ENCODE measurements around the gene MN1. TPM values are rescaled to one million over a fixed set of nuclear protein-coding genes. Genes with fewer than 3 reads are reported as not detected.

The MN1 gene
- total and polyA plus RNA-seq, 7 experiments from 2014 or later = 0.16 to 3.8 (median 0.38) TPM; not detected in 2

- Mint-ChIP-seq H3K36me3 (no peaks in the 10 kb centered on the region), H3K4me1 (peaks cover 0 to 1% (median 0%) of the 10 kb centered on the region in 7 donors), H3K27ac (no peak overlapping the region), H3K27me3 (peaks cover 0 to 50% (median 13%) of the 10 kb centered on the region in 5 donors), H3K4me3 (no peak overlapping the region), H3K9me3 (peaks cover 0 to 13% (median 2%) of the 10 kb centered on the region in 11 donors)
- ChIA-PET CTCF (no interaction called here), POLR2A (no interaction called here)
- H3K27ac ChIP-seq (ENCODE audit: low read depth, low read length) = no peak overlapping the region
- H3K27me3 ChIP-seq (ENCODE audit: control insufficient read depth in 2 of 2, insufficient read depth in 2 of 2, low read length in 2 of 2) = no peaks in the 10 kb centered on the region
- ATAC-seq = no peak
- no peaks in the 10 kb centered on the region for H3K9me3 ChIP-seq (ENCODE audit: control insufficient read depth in 2 of 3, low read length in 3 of 3)
- no peaks in the 10 kb centered on the region for H3K4me1 ChIP-seq (ENCODE audit: control insufficient read depth in 2 of 2, insufficient read depth in 2 of 2, low read length in 2 of 2)
- no peak overlapping the region for H3K4me3 ChIP-seq (ENCODE audit: low read length)
- intact Hi-C loops (cut with micrococcal nuclease) = no loop called here
- no peak for DNase-seq
- no peaks in the 10 kb centered on the region for H3K36me3 ChIP-seq (ENCODE audit: control insufficient read depth in 2 of 3, insufficient read depth in 3 of 3, low read length in 3 of 3)
Measured at GRCh38 chr22:27719535-27720227, 81.9 kb downstream of the MN1 start.

DNA sequence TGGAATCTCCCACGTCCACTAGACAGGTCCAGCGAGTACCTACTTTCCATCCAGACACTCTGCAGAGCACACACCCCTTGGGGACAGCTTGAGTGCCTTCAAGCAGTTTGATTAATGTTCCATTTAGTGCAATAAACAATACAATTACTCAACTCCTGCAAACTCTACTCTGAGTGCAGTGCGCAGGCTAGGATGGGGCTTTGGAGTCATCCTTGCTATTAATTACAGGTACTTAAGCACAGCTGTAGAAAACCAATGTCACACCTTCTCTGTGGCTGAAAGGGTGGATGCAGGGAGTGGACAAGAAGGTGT lies 82.6 kb downstream of the MN1 start:
- H3K9me3 Mint-ChIP-seq = peaks cover 0 to 13% (median 2%) of the 10 kb centered on the region in 11 donors
- ChIA-PET CTCF (no interaction called here), POLR2A (no interaction called here)
- no peak overlapping the region for H3K27ac Mint-ChIP-seq
- ATAC-seq (no peak), DNase-seq (no peak)
- no peak overlapping the region for H3K4me3 Mint-ChIP-seq
- intact Hi-C loops (cut with micrococcal nuclease) = no loop called here
- Histone ChIP-seq H3K36me3 (ENCODE audit: control insufficient read depth in 2 of 3, insufficient read depth in 3 of 3, low read length in 3 of 3) (no peaks in the 10 kb centered on the region), H3K27me3 (ENCODE audit: control insufficient read depth in 2 of 2, insufficient read depth in 2 of 2, low read length in 2 of 2) (no peaks in the 10 kb centered on the region), H3K27ac (ENCODE audit: low read depth, low read length) (no peak overlapping the region), H3K4me1 (ENCODE audit: control insufficient read depth in 2 of 2, insufficient read depth in 2 of 2, low read length in 2 of 2) (no peaks in the 10 kb centered on the region), H3K4me3 (ENCODE audit: low read length) (no peak overlapping the region), H3K9me3 (ENCODE audit: control insufficient read depth in 2 of 3, low read length in 3 of 3) (no peaks in the 10 kb centered on the region)
- no peaks in the 10 kb centered on the region for H3K36me3 Mint-ChIP-seq
- H3K27me3 Mint-ChIP-seq = peaks cover 0 to 52% (median 16%) of the 10 kb centered on the region in 5 donors
- H3K4me1 Mint-ChIP-seq = peaks cover 0 to 1% (median 0%) of the 10 kb centered on the region in 7 donors

- no peak overlapping the region for H3K27ac ChIP-seq (ENCODE audit: low read depth, low read length)
- CTCF ChIA-PET = no interaction called here
Measured at GRCh38 chr22:27718186-27719035, 83.1 kb downstream of the MN1 start.

DNA sequence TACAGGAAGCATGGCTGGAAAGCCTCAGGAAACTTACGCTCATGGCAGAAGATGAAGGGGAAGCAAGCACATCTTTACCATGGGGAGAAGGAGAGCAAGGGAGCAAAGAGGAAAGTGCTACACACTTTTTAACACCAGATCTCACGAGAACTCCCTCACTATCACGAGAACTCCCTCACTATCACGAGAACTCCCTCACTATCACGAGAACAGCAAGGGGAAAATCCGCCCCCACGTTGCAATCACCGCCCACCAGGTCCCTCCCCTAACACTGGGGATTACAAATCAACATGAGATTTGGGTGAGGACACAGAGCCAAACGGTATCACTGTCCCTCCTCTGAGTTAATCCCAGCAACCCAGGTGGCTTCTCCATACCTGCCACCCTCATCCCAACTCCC lies 84.5 kb downstream of the MN1 start:
- Histone ChIP-seq H3K27me3 (ENCODE audit: control insufficient read depth in 2 of 2, insufficient read depth in 2 of 2, low read length in 2 of 2) (no peaks in the 10 kb centered on the region), H3K36me3 (ENCODE audit: control insufficient read depth in 2 of 3, insufficient read depth in 3 of 3, low read length in 3 of 3) (no peaks in the 10 kb centered on the region), H3K27ac (ENCODE audit: low read depth, low read length) (no peak overlapping the region), H3K9me3 (ENCODE audit: control insufficient read depth in 2 of 3, low read length in 3 of 3) (no peaks in the 10 kb centered on the region), H3K4me3 (ENCODE audit: low read length) (no peak overlapping the region), H3K4me1 (ENCODE audit: control insufficient read depth in 2 of 2, insufficient read depth in 2 of 2, low read length in 2 of 2) (no peaks in the 10 kb centered on the region)
- DNase-seq (no peak), ATAC-seq (no peak)
- POLR2A ChIA-PET = no interaction called here
- intact Hi-C loops (cut with micrococcal nuclease) = no loop called here
- Mint-ChIP-seq H3K4me3 (no peak overlapping the region), H3K9me3 (peaks cover 0 to 13% (median 2%) of the 10 kb centered on the region in 11 donors), H3K36me3 (no peaks in the 10 kb centered on the region), H3K4me1 (peaks cover 0 to 1% (median 0%) of the 10 kb centered on the region in 7 donors), H3K27ac (no peak overlapping the region), H3K27me3 (peaks cover 0 to 56% (median 24%) of the 10 kb centered on the region in 5 donors)
- CTCF ChIA-PET = no interaction called here

More at GRCh38 chr22:27718186-27719035, 83.1 kb downstream of the MN1 start:
- Mint-ChIP-seq H3K4me1 (peaks cover 0 to 1% (median 0%) of the 10 kb centered on the region in 7 donors), H3K4me3 (no peak overlapping the region), H3K9me3 (peaks cover 0 to 13% (median 2%) of the 10 kb centered on the region in 11 donors), H3K36me3 (no peaks in the 10 kb centered on the region), H3K27me3 (peaks cover 0 to 50% (median 16%) of the 10 kb centered on the region in 5 donors), H3K27ac (no peak overlapping the region)
- Histone ChIP-seq H3K4me1 (ENCODE audit: control insufficient read depth in 2 of 2, insufficient read depth in 2 of 2, low read length in 2 of 2) (no peaks in the 10 kb centered on the region), H3K9me3 (ENCODE audit: control insufficient read depth in 2 of 3, low read length in 3 of 3) (no peaks in the 10 kb centered on the region), H3K36me3 (ENCODE audit: control insufficient read depth in 2 of 3, insufficient read depth in 3 of 3, low read length in 3 of 3) (no peaks in the 10 kb centered on the region), H3K4me3 (ENCODE audit: low read length) (no peak overlapping the region), H3K27me3 (ENCODE audit: control insufficient read depth in 2 of 2, insufficient read depth in 2 of 2, low read length in 2 of 2) (no peaks in the 10 kb centered on the region)
- DNase-seq (no peak), ATAC-seq (peak; percentile 84)
- intact Hi-C loops (cut with micrococcal nuclease) = no loop called here
- POLR2A ChIA-PET = no interaction called here

DNA sequence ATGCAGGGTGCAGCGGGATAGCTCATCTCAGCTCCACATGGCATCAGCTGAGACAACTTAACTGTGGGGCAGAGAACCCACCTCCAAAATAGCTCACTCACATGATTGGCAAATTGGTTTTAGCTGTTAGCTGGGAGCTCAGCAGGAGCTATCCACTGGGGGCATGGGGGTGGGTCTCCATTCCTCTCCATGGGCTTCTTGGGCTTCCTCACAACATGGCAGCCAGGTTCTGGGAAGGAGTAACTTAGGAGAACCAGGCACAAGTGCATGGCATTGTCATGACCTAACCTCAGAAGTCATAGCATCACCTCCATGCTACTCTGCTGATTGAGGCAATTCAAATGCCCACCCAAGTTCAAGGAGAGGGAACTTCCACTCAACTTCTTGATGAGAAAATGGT lies 85.5 kb downstream of the MN1 start:
- intact Hi-C loops (cut with micrococcal nuclease) = no loop called here
- Histone ChIP-seq H3K27ac (ENCODE audit: low read depth, low read length) (no peak overlapping the region), H3K36me3 (ENCODE audit: control insufficient read depth in 2 of 3, insufficient read depth in 3 of 3, low read length in 3 of 3) (no peaks in the 10 kb centered on the region), H3K4me3 (ENCODE audit: low read length) (no peak overlapping the region), H3K9me3 (ENCODE audit: control insufficient read depth in 2 of 3, low read length in 3 of 3) (no peaks in the 10 kb centered on the region), H3K4me1 (ENCODE audit: control insufficient read depth in 2 of 2, insufficient read depth in 2 of 2, low read length in 2 of 2) (no peaks in the 10 kb centered on the region), H3K27me3 (ENCODE audit: control insufficient read depth in 2 of 2, insufficient read depth in 2 of 2, low read length in 2 of 2) (no peaks in the 10 kb centered on the region)
- Mint-ChIP-seq H3K27me3 (peaks cover 0 to 60% (median 24%) of the 10 kb centered on the region in 5 donors), H3K27ac (no peak overlapping the region), H3K36me3 (no peaks in the 10 kb centered on the region), H3K9me3 (peaks cover 0 to 13% (median 2%) of the 10 kb centered on the region in 11 donors), H3K4me1 (peaks cover 0 to 1% (median 0%) of the 10 kb centered on the region in 7 donors), H3K4me3 (no peak overlapping the region)
- ATAC-seq (no peak), DNase-seq (no peak)
- CTCF ChIA-PET = no interaction called here
- POLR2A ChIA-PET = no interaction called here

- Mint-ChIP-seq H3K9me3 (peaks cover 0 to 14% (median 3%) of the 10 kb centered on the region in 11 donors), H3K4me1 (peaks cover 0 to 1% (median 0%) of the 10 kb centered on the region in 7 donors)
Measured at GRCh38 chr22:27715106-27715505, 86.5 kb downstream of the MN1 start.

More at GRCh38 chr22:27715106-27715505, 86.5 kb downstream of the MN1 start:
- Histone ChIP-seq H3K9me3 (ENCODE audit: control insufficient read depth in 2 of 3, low read length in 3 of 3) (no peaks in the 10 kb centered on the region), H3K27ac (ENCODE audit: low read depth, low read length) (no peak overlapping the region), H3K4me3 (ENCODE audit: low read length) (no peak overlapping the region), H3K36me3 (ENCODE audit: control insufficient read depth in 2 of 3, insufficient read depth in 3 of 3, low read length in 3 of 3) (no peaks in the 10 kb centered on the region), H3K27me3 (ENCODE audit: control insufficient read depth in 2 of 2, insufficient read depth in 2 of 2, low read length in 2 of 2) (no peaks in the 10 kb centered on the region), H3K4me1 (ENCODE audit: control insufficient read depth in 2 of 2, insufficient read depth in 2 of 2, low read length in 2 of 2) (no peaks in the 10 kb centered on the region)
- Mint-ChIP-seq H3K27ac (no peak overlapping the region), H3K36me3 (peaks cover 0 to 2% (median 0%) of the 10 kb centered on the region in 5 donors), H3K4me3 (no peak overlapping the region), H3K27me3 (peaks cover 0 to 69% (median 32%) of the 10 kb centered on the region in 5 donors)
- DNase-seq (no peak), ATAC-seq (no peak)
- intact Hi-C loops (cut with micrococcal nuclease) = no loop called here
- ChIA-PET CTCF (no interaction called here), POLR2A (no interaction called here)

Measured in naive thymus-derived CD4-positive, alpha-beta T cell (primary cell).